ENCODE measurements around the gene BCL2L11. TPM values are rescaled to one million over a fixed set of nuclear protein-coding genes. Genes with fewer than 3 reads are reported as not detected.
A peak's percentile ranks its signal among the peaks of the same experiment; 100 is the strongest.

Gene BCL2L11
- total and polyA plus RNA-seq, 8 donors: 2.7 to 14.9 (median 8.8) TPM

GRCh38 chr2:111161971-111162370, 41.3 kb downstream of the BCL2L11 start:
- H3K27ac ChIP-seq: no peak overlapping the region
- WGBS, 2 donors: 10 to 11% methylated on average over 12 of the region's 12 CpGs

GRCh38 chr2:111162718-111163331, 42.1 kb downstream of the BCL2L11 start:
- peaks cover 0 to 10% (median 0%) of the 10 kb centered on the region in 3 donors for H3K36me3 ChIP-seq
- H3K27me3 ChIP-seq: no peaks in the 10 kb centered on the region
- TF ChIP-seq CTCF (IDR thresholded peaks at IDR 0.05): no peak
- no peak overlapping the region for H3K4me3 ChIP-seq
- H3K9me3 ChIP-seq: no peaks in the 10 kb centered on the region
- peak overlapping the region in 1 of 4 donors; percentile 20 for H3K27ac ChIP-seq
- intact Hi-C loops (cut with DNase I): no loop called here
- DNase-seq (peak in 1 of 6 donors; percentile 55), FAIRE-seq (no peak), ATAC-seq (peak; percentile 66 to 83 (median 74))
- H3K4me1 ChIP-seq: peaks cover 10 to 28% (median 25%) of the 10 kb centered on the region in 3 donors
- 16 to 21% methylated on average over 12 of the region's 12 CpGs for WGBS, 2 donors

More at GRCh38 chr2:111161971-111162370, 41.3 kb downstream of the BCL2L11 start:
- intact Hi-C loops (cut with DNase I): no loop called here
- no peak for TF ChIP-seq CTCF (IDR thresholded peaks at IDR 0.05)
- Histone ChIP-seq H3K9me3 (no peaks in the 10 kb centered on the region), H3K4me1 (peaks cover 10 to 22% (median 20%) of the 10 kb centered on the region in 3 donors), H3K36me3 (peaks cover 0 to 10% (median 0%) of the 10 kb centered on the region in 3 donors), H3K4me3 (no peak overlapping the region), H3K27me3 (no peaks in the 10 kb centered on the region)
- DNase-seq (peak; percentile 57 to 83 (median 75)), ATAC-seq (peak; percentile 88 to 92 (median 91)), FAIRE-seq (no peak)

- DNase-seq (no peak), ATAC-seq (no peak), FAIRE-seq (no peak)
- Histone ChIP-seq H3K4me1 (peaks cover 10 to 37% (median 31%) of the 10 kb centered on the region in 3 donors), H3K27me3 (no peaks in the 10 kb centered on the region), H3K36me3 (peaks cover 0 to 10% (median 0%) of the 10 kb centered on the region in 3 donors), H3K4me3 (no peak overlapping the region), H3K27ac (no peak overlapping the region), H3K9me3 (no peaks in the 10 kb centered on the region)
- intact Hi-C loops (cut with DNase I): no loop called here
- TF ChIP-seq CTCF (IDR thresholded peaks at IDR 0.05): no peak
- 95 to 96% methylated on average over 12 of the region's 12 CpGs for WGBS, 2 donors
Measured at GRCh38 chr2:111164078-111164477, 43.4 kb downstream of the BCL2L11 start.

GRCh38 chr2:111165084-111165483, 44.4 kb downstream of the BCL2L11 start:
- WGBS, 2 donors: 84 to 85% methylated on average over 7 of the region's 7 CpGs
- intact Hi-C loops (cut with DNase I): no loop called here
- Histone ChIP-seq H3K27me3 (no peaks in the 10 kb centered on the region), H3K4me1 (peaks cover 10 to 37% (median 31%) of the 10 kb centered on the region in 3 donors), H3K27ac (no peak overlapping the region), H3K4me3 (no peak overlapping the region), H3K9me3 (no peaks in the 10 kb centered on the region), H3K36me3 (peaks cover 0 to 10% (median 0%) of the 10 kb centered on the region in 3 donors)
- TF ChIP-seq CTCF (IDR thresholded peaks at IDR 0.05): no peak
- ATAC-seq (no peak), FAIRE-seq (no peak), DNase-seq (no peak)

- FAIRE-seq (no peak), DNase-seq (no peak), ATAC-seq (no peak)
- Histone ChIP-seq H3K36me3 (peaks cover 0 to 10% (median 0%) of the 10 kb centered on the region in 3 donors), H3K27ac (no peak overlapping the region), H3K4me3 (no peak overlapping the region), H3K4me1 (peaks cover 10 to 37% (median 31%) of the 10 kb centered on the region in 3 donors), H3K27me3 (no peaks in the 10 kb centered on the region), H3K9me3 (no peaks in the 10 kb centered on the region)
- 94 to 96% methylated on average over 5 of the region's 5 CpGs for WGBS, 2 donors
- TF ChIP-seq CTCF (IDR thresholded peaks at IDR 0.05): no peak
- intact Hi-C loops (cut with DNase I): no loop called here
Measured at GRCh38 chr2:111166115-111166514, 45.4 kb downstream of the BCL2L11 start.

Data from pancreas (tissue), 10 donors.